ENCODE measurements around the gene ZNF76.
A peak's percentile ranks its signal among the peaks of the same experiment; 100 is the strongest.

ZNF76 gene

GRCh38 chr6:35243386-35243958 is 16.1 kb upstream of the ZNF76 start:
- H3K27me3 Mint-ChIP-seq, result peaks cover 2% of the 10 kb centered on the region
- H3K36me3 Mint-ChIP-seq (ENCODE audit: low read depth), result peaks cover 22% of the 10 kb centered on the region
- peaks cover 38% of the 10 kb centered on the region for H3K4me1 Mint-ChIP-seq (ENCODE audit: low read depth)
- no peak overlapping the region for H3K27ac Mint-ChIP-seq
- no peaks in the 10 kb centered on the region for H3K9me3 Mint-ChIP-seq
- intact Hi-C loops (cut with micrococcal nuclease), result no loop called here
- no peak overlapping the region for H3K4me3 Mint-ChIP-seq

- Mint-ChIP-seq H3K9me3 (no peaks in the 10 kb centered on the region), H3K36me3 (ENCODE audit: low read depth) (peaks cover 22% of the 10 kb centered on the region)
- intact Hi-C loops (cut with micrococcal nuclease), result no loop called here
Measured at GRCh38 chr6:35244551-35244950, 15.0 kb upstream of the ZNF76 start.

GRCh38 chr6:35247642-35248231 is 11.8 kb upstream of the ZNF76 start:
- H3K4me1 Mint-ChIP-seq (ENCODE audit: low read depth), result peaks cover 34% of the 10 kb centered on the region
- H3K27ac Mint-ChIP-seq, result no peak overlapping the region
- no peaks in the 10 kb centered on the region for H3K9me3 Mint-ChIP-seq
- H3K27me3 Mint-ChIP-seq, result peaks cover 2% of the 10 kb centered on the region
- no peak overlapping the region for H3K4me3 Mint-ChIP-seq
- peaks cover 22% of the 10 kb centered on the region for H3K36me3 Mint-ChIP-seq (ENCODE audit: low read depth)
- intact Hi-C loops (cut with micrococcal nuclease), result no loop called here

More at GRCh38 chr6:35244551-35244950, 15.0 kb upstream of the ZNF76 start:
- peaks cover 32% of the 10 kb centered on the region for H3K4me1 Mint-ChIP-seq (ENCODE audit: low read depth)
- H3K27me3 Mint-ChIP-seq, result peaks cover 2% of the 10 kb centered on the region
- no peak overlapping the region for H3K27ac Mint-ChIP-seq
- H3K4me3 Mint-ChIP-seq, result no peak overlapping the region

GRCh38 chr6:35248300-35248699 is 11.2 kb upstream of the ZNF76 start:
- H3K27me3 Mint-ChIP-seq, result peaks cover 2% of the 10 kb centered on the region
- no peaks in the 10 kb centered on the region for H3K9me3 Mint-ChIP-seq
- H3K36me3 Mint-ChIP-seq (ENCODE audit: low read depth), result peaks cover 22% of the 10 kb centered on the region
- H3K4me3 Mint-ChIP-seq, result no peak overlapping the region
- H3K27ac Mint-ChIP-seq, result no peak overlapping the region
- H3K4me1 Mint-ChIP-seq (ENCODE audit: low read depth), result peaks cover 34% of the 10 kb centered on the region
- intact Hi-C loops (cut with micrococcal nuclease), result no loop called here

- Mint-ChIP-seq H3K4me3 (no peak overlapping the region), H3K4me1 (ENCODE audit: low read depth) (peaks cover 34% of the 10 kb centered on the region), H3K27ac (no peak overlapping the region), H3K36me3 (ENCODE audit: low read depth) (peaks cover 20% of the 10 kb centered on the region), H3K9me3 (no peaks in the 10 kb centered on the region), H3K27me3 (peaks cover 2% of the 10 kb centered on the region)
- intact Hi-C loops (cut with micrococcal nuclease), result no loop called here
Measured at GRCh38 chr6:35248965-35249364, 10.6 kb upstream of the ZNF76 start.

GRCh38 chr6:35251949-35252348 is 7.6 kb upstream of the ZNF76 start:
- intact Hi-C loops (cut with micrococcal nuclease), result no loop called here
- Mint-ChIP-seq H3K27ac (no peak overlapping the region), H3K27me3 (peaks cover 2% of the 10 kb centered on the region), H3K4me3 (no peak overlapping the region), H3K36me3 (ENCODE audit: low read depth) (no peaks in the 10 kb centered on the region), H3K4me1 (ENCODE audit: low read depth) (peaks cover 23% of the 10 kb centered on the region), H3K9me3 (no peaks in the 10 kb centered on the region)

- Mint-ChIP-seq H3K4me3 (no peak overlapping the region), H3K27me3 (no peaks in the 10 kb centered on the region), H3K27ac (no peak overlapping the region), H3K4me1 (ENCODE audit: low read depth) (peaks cover 16% of the 10 kb centered on the region), H3K9me3 (no peaks in the 10 kb centered on the region), H3K36me3 (ENCODE audit: low read depth) (no peaks in the 10 kb centered on the region)
- intact Hi-C loops (cut with micrococcal nuclease), result no loop called here
Measured at GRCh38 chr6:35253249-35253648, 6.3 kb upstream of the ZNF76 start.

GRCh38 chr6:35258336-35258735 is 1.2 kb upstream of the ZNF76 start:
- intact Hi-C loops (cut with micrococcal nuclease), result no loop called here
- no peaks in the 10 kb centered on the region for H3K9me3 Mint-ChIP-seq
- peak overlapping the region; percentile 88 for H3K4me3 Mint-ChIP-seq
- H3K27ac Mint-ChIP-seq, result peak overlapping the region; percentile 91
- peaks cover 39% of the 10 kb centered on the region for H3K4me1 Mint-ChIP-seq (ENCODE audit: low read depth)
- H3K27me3 Mint-ChIP-seq, result no peaks in the 10 kb centered on the region
- H3K36me3 Mint-ChIP-seq (ENCODE audit: low read depth), result peaks cover 14% of the 10 kb centered on the region

GRCh38 chr6:35258858-35259193 is 709 bp upstream of the ZNF76 start:
- H3K36me3 Mint-ChIP-seq (ENCODE audit: low read depth), result peaks cover 14% of the 10 kb centered on the region
- no peaks in the 10 kb centered on the region for H3K27me3 Mint-ChIP-seq
- H3K27ac Mint-ChIP-seq, result peak overlapping the region; percentile 91
- intact Hi-C loops (cut with micrococcal nuclease), result no loop called here
- H3K9me3 Mint-ChIP-seq, result no peaks in the 10 kb centered on the region
- H3K4me1 Mint-ChIP-seq (ENCODE audit: low read depth), result peaks cover 40% of the 10 kb centered on the region
- peak overlapping the region; percentile 88 for H3K4me3 Mint-ChIP-seq

- Mint-ChIP-seq H3K4me3 (peak overlapping the region; percentile 88), H3K27me3 (no peaks in the 10 kb centered on the region), H3K4me1 (ENCODE audit: low read depth) (peaks cover 47% of the 10 kb centered on the region), H3K9me3 (no peaks in the 10 kb centered on the region), H3K27ac (peak overlapping the region; percentile 91), H3K36me3 (ENCODE audit: low read depth) (peaks cover 14% of the 10 kb centered on the region)
- intact Hi-C loops (cut with micrococcal nuclease), result no loop called here
Measured at GRCh38 chr6:35259948-35260590, 534 bp downstream of the ZNF76 start.

GRCh38 chr6:35260591-35261570 is 1.3 kb downstream of the ZNF76 start:
- intact Hi-C loops (cut with micrococcal nuclease), result no loop called here
- no peaks in the 10 kb centered on the region for H3K27me3 Mint-ChIP-seq

GRCh38 chr6:35262596-35262995 is 3.1 kb downstream of the ZNF76 start:
- no peaks in the 10 kb centered on the region for H3K9me3 Mint-ChIP-seq
- H3K4me1 Mint-ChIP-seq (ENCODE audit: low read depth), result peaks cover 57% of the 10 kb centered on the region
- H3K27ac Mint-ChIP-seq, result no peak overlapping the region
- H3K4me3 Mint-ChIP-seq, result no peak overlapping the region
- intact Hi-C loops (cut with micrococcal nuclease), result no loop called here
- no peaks in the 10 kb centered on the region for H3K27me3 Mint-ChIP-seq
- peaks cover 14% of the 10 kb centered on the region for H3K36me3 Mint-ChIP-seq (ENCODE audit: low read depth)

More at GRCh38 chr6:35260591-35261570, 1.3 kb downstream of the ZNF76 start:
- Mint-ChIP-seq H3K27ac (peak overlapping the region; percentile 91), H3K4me3 (peak overlapping the region; percentile 88), H3K4me1 (ENCODE audit: low read depth) (peaks cover 53% of the 10 kb centered on the region), H3K9me3 (no peaks in the 10 kb centered on the region), H3K36me3 (ENCODE audit: low read depth) (peaks cover 14% of the 10 kb centered on the region)

GRCh38 chr6:35264550-35265274 is 5.2 kb downstream of the ZNF76 start:
- Mint-ChIP-seq H3K27me3 (no peaks in the 10 kb centered on the region), H3K4me1 (ENCODE audit: low read depth) (peaks cover 49% of the 10 kb centered on the region), H3K36me3 (ENCODE audit: low read depth) (peaks cover 7% of the 10 kb centered on the region), H3K9me3 (no peaks in the 10 kb centered on the region), H3K27ac (peak overlapping the region; percentile 50), H3K4me3 (no peak overlapping the region)
- intact Hi-C loops (cut with micrococcal nuclease), result no loop called here

All from dendritic cell treated with granulocyte-macrophage colony-stimulating factor and Interleukin-4, amounts not matched to agents 40 ng/mL and 50 ng/mL, for 4 days (primary cell).